NCI-H1436 treated with DMSO at 0.1 percent for 48 hours (cell line): ENCODE data around the gene RHNO1.

Experiments
- DNase-seq: peaks from one replicate; lab custom pipeline; 2025; lab: John Stamatoyannopoulos, UW

The RHNO1 gene

GRCh38 chr12:2902272-2902880, 25.4 kb downstream of the RHNO1 start:
- DNase-seq, result no peak

GRCh38 chr12:2904260-2904659, 27.2 kb downstream of the RHNO1 start:
- no peak for DNase-seq

DNA sequence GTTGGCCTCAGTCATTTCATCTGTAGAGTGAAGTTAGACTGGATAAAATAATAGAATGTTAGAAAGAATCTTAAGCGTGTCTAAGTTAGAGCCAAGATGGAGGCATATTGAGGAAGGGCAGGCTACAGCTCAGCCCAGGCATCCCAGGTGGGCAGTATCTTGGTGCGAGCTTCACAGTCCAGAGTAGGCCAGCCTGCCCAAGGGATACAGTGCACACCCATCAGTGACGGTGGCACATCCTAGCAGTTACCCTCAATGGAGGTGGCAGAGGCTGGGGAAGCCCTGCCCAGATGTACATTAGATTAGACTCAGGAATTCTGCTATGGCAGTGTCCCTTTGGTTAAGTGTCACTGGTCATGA, 35.2 kb downstream of the RHNO1 start:
- no peak for DNase-seq

DNA sequence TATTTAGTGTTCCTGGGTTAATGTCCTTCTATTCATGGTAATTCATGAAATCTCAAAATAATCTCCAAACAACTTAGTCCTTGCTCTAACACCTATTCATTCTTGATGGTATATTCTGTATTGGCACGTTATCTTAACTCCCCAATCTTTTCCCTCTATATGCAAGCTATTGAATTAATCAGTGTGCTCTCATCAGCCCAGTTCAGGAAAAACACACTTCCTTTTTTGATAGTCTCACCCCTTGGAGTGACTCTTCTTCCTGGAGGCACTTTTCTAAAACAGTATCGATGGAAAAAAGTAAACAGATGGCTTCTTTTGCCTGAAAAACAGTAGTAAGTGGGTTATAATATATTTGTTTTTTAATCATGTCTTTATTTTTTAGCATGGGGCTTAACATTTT, 42.2 kb downstream of the RHNO1 start:
- no peak for DNase-seq

GRCh38 chr12:2922329-2922728, 45.3 kb downstream of the RHNO1 start:
- DNase-seq, result no peak

DNA sequence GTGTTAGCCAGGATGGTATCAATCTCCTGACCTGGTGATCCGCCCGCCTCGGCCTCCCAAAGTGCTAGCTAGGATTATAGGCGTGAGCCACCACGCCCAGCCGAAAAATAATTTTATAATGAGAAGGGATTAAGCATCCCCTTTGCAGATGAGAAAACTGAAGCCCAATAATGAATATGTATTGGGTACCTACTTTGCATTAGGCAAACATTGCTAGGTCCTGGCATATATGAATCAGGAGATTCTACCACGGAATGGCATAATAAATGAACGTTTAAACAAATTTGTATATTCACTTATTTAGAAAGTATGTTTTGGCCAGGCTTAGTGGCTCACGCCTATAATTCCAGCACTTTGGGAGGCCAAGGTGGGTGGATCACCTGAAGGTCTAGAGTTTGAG, 46.0 kb downstream of the RHNO1 start:
- DNase-seq, result no peak

- DNase-seq, result no peak
Observed at GRCh38 chr12:2924019-2924418, 47.0 kb downstream of the RHNO1 start.

DNA sequence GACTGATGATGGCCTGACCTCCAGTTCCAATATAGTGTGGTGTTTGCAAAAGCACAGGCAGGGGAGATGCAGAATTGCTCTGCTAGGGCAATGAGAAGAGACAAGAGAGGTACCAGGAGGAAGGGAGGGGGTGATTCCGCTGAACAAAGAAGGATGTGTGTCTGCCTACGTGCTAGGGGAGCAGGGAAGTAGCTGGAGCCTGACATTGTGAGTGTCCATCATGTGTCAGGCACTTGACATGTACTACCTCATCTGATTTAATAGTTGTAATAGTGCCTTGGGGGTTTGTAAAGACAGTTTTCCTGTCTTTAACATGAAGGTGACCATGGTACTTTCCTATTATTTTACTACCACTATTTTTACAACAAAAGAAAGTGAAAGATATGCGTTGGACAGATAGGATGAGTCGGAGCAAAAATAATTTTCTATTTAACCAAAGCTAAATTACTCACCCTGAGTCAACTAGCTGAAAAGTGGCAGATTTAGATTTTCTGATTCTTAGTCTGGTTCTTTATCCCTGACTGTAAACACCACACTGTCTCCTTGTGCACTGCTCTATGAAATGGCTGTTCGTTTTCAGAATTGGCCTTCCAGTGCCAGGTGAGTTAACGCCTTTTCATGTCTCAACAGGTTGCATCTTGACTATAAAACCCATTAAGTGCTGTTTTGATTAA, 48.4 kb downstream of the RHNO1 start:
- DNase-seq, result no peak

- DNase-seq, result no peak
Observed at GRCh38 chr12:2930865-2931264, 53.8 kb downstream of the RHNO1 start.

DNA sequence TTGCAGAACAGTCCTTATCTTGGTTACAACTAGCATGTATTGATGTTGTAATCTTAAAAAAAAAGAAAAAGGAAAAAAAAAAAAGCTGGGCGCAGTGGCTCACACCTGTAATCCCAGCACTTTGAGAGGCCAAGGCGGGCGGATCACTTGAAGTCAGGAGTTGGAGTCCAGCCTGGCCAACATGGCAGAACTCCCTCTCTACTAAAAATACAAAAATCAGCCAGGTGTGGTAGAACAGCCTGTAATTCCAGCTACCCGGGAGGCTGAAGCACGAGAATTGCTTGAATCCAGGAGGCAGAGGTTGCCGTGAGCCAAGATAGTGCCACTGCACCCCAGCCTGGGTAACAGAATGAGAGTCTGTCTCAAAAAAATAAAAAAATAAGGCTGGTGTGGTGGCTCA, 56.6 kb downstream of the RHNO1 start:
- no peak for DNase-seq

- DNase-seq, result no peak
Observed at GRCh38 chr12:2934371-2934770, 57.3 kb downstream of the RHNO1 start.

DNA sequence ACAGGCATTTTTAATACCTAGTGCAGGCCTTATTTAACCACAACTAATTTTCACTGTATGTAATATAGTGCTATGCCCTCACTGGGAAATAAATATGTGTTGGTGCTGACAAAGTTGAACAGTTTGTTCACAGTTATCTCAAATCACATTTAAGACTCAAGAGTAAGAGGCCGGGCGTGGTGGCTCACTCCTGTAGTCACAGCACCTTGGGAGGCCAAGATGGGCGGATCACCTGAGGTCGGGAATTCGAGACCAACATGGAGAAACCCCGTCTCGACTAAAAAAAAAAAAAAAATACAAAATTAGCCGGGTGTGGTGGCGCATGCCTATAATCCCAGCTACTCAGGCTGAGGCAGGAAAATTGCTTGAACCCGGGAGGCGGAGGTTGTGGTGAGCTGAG, 59.3 kb downstream of the RHNO1 start:
- DNase-seq, result no peak

DNA sequence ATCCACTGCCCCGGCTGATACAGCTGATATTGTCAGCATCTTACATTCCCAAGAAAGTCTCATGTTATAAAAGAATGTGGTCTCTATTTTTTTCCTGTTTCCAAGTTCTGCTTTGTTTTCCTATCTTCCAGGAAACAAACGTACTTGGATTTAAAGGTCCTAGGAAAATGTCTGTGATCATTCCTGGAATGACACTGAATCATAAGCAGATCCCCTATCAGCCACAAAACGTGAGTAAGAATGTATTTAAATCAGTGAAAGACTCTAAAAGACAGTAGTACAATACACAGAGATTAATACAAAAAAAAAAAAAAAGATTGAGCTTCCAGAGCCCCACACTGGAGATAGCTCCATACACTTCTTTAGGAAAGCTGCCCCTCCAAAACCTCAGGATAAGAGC, 60.5 kb downstream of the RHNO1 start:
- no peak for DNase-seq
